ENCODE data around the gene IZUMO1.
"Not testable (repeated sequence)": the region's sequence is repeated elsewhere in the genome, so short reads cannot be mapped to it uniquely, and the experiment has no call there.

IZUMO1 gene

GRCh38 chr19:48746738-48747575 is at the start of gene IZUMO1:
IZUMO1 (minus strand) TSS chr19:48746909; CDS start chr19:48745859, 1,050 bp downstream.
- Histone ChIP-seq H3K4me1 (ENCODE audit: control insufficient read depth, insufficient read depth, low read length, unreplicated experiment) (no peaks in the 10 kb centered on the region), H3K36me3 (ENCODE audit: insufficient read depth, low read length) (no peaks in the 10 kb centered on the region), H3K27me3 (ENCODE audit: insufficient read depth, low read length) (0 out of 2 replicates have a peak, but pooled peaks cover 4% of the 10 kb centered on the region), H2AFZ (ENCODE audit: low read length, unreplicated experiment) (peak within 1 kb of the TSS; percentile 95), H3K4me3 (ENCODE audit: low read depth, low read length) (peak within 1 kb of the TSS; percentile 79), H3K79me2 (ENCODE audit: control insufficient read depth, insufficient read depth, low read length, unreplicated experiment) (no peaks in the 10 kb centered on the region), H3K27ac (ENCODE audit: low read depth, low read length) (peak within 1 kb of the TSS; percentile 65)

- H2AFZ ChIP-seq (ENCODE audit: low read length, unreplicated experiment), result no peak overlapping the region
- no peaks in the 10 kb centered on the region for H3K36me3 ChIP-seq (ENCODE audit: insufficient read depth, low read length)
- no peak overlapping the region for H3K4me3 ChIP-seq (ENCODE audit: low read depth, low read length)
- no peaks in the 10 kb centered on the region for H3K27me3 ChIP-seq (ENCODE audit: insufficient read depth, low read length)
- H3K4me1 ChIP-seq (ENCODE audit: control insufficient read depth, insufficient read depth, low read length, unreplicated experiment), result peaks cover 9% of the 10 kb centered on the region
- H3K79me2 ChIP-seq (ENCODE audit: control insufficient read depth, insufficient read depth, low read length, unreplicated experiment), result no peaks in the 10 kb centered on the region
- H3K27ac ChIP-seq (ENCODE audit: low read depth, low read length), result peak overlapping the region; percentile 36; the same call in 1 of the 2 replicates
These were observed 49.0 kb upstream of the IZUMO1 start for GRCh38 chr19:48795685-48796070.

- Histone ChIP-seq H2AFZ (ENCODE audit: low read length, unreplicated experiment) (peak overlapping the region; percentile 29), H3K36me3 (ENCODE audit: insufficient read depth, low read length) (no peaks in the 10 kb centered on the region), H3K27me3 (ENCODE audit: insufficient read depth, low read length) (no peaks in the 10 kb centered on the region), H3K4me3 (ENCODE audit: low read depth, low read length) (peak overlapping the region; percentile 62), H3K79me2 (ENCODE audit: control insufficient read depth, insufficient read depth, low read length, unreplicated experiment) (no peaks in the 10 kb centered on the region), H3K27ac (ENCODE audit: low read depth, low read length) (peak overlapping the region; percentile 36; the same call in 1 of the 2 replicates), H3K4me1 (ENCODE audit: control insufficient read depth, insufficient read depth, low read length, unreplicated experiment) (peaks cover 9% of the 10 kb centered on the region)
These were observed 48.5 kb upstream of the IZUMO1 start for GRCh38 chr19:48795055-48795684.

GRCh38 chr19:48794291-48794690 is 47.6 kb upstream of the IZUMO1 start:
- no peak overlapping the region for H2AFZ ChIP-seq (ENCODE audit: low read length, unreplicated experiment)
- no peaks in the 10 kb centered on the region for H3K36me3 ChIP-seq (ENCODE audit: insufficient read depth, low read length)
- no peak overlapping the region for H3K27ac ChIP-seq (ENCODE audit: low read depth, low read length)
- no peaks in the 10 kb centered on the region for H3K27me3 ChIP-seq (ENCODE audit: insufficient read depth, low read length)
- no peaks in the 10 kb centered on the region for H3K79me2 ChIP-seq (ENCODE audit: control insufficient read depth, insufficient read depth, low read length, unreplicated experiment)
- no peak overlapping the region for H3K4me3 ChIP-seq (ENCODE audit: low read depth, low read length)
- H3K4me1 ChIP-seq (ENCODE audit: control insufficient read depth, insufficient read depth, low read length, unreplicated experiment), result peaks cover 5% of the 10 kb centered on the region

GRCh38 chr19:48793271-48793670 is 46.6 kb upstream of the IZUMO1 start:
- no peak overlapping the region for H3K4me3 ChIP-seq (ENCODE audit: low read depth, low read length)
- H3K27me3 ChIP-seq (ENCODE audit: insufficient read depth, low read length), result no peaks in the 10 kb centered on the region
- H3K27ac ChIP-seq (ENCODE audit: low read depth, low read length), result no peak overlapping the region
- no peaks in the 10 kb centered on the region for H3K36me3 ChIP-seq (ENCODE audit: insufficient read depth, low read length)
- H2AFZ ChIP-seq (ENCODE audit: low read length, unreplicated experiment), result no peak overlapping the region
- H3K79me2 ChIP-seq (ENCODE audit: control insufficient read depth, insufficient read depth, low read length, unreplicated experiment), result no peaks in the 10 kb centered on the region
- H3K4me1 ChIP-seq (ENCODE audit: control insufficient read depth, insufficient read depth, low read length, unreplicated experiment), result no peaks in the 10 kb centered on the region

- H3K27ac ChIP-seq (ENCODE audit: low read depth, low read length); H3K79me2 ChIP-seq (ENCODE audit: control insufficient read depth, insufficient read depth, low read length, unreplicated experiment); H2AFZ ChIP-seq (ENCODE audit: low read length, unreplicated experiment); H3K4me3 ChIP-seq (ENCODE audit: low read depth, low read length); H3K4me1 ChIP-seq (ENCODE audit: control insufficient read depth, insufficient read depth, low read length, unreplicated experiment); H3K27me3 ChIP-seq (ENCODE audit: insufficient read depth, low read length); H3K36me3 ChIP-seq (ENCODE audit: insufficient read depth, low read length): not testable (repeated sequence)
These were observed 40.6 kb upstream of the IZUMO1 start for GRCh38 chr19:48787331-48787730.

- not testable (repeated sequence) for H3K4me1 ChIP-seq (ENCODE audit: control insufficient read depth, insufficient read depth, low read length, unreplicated experiment); H3K27ac ChIP-seq (ENCODE audit: low read depth, low read length); H2AFZ ChIP-seq (ENCODE audit: low read length, unreplicated experiment); H3K36me3 ChIP-seq (ENCODE audit: insufficient read depth, low read length); H3K27me3 ChIP-seq (ENCODE audit: insufficient read depth, low read length); H3K4me3 ChIP-seq (ENCODE audit: low read depth, low read length); H3K79me2 ChIP-seq (ENCODE audit: control insufficient read depth, insufficient read depth, low read length, unreplicated experiment)
These were observed 39.7 kb upstream of the IZUMO1 start for GRCh38 chr19:48786422-48786821.

- Histone ChIP-seq H3K4me1 (ENCODE audit: control insufficient read depth, insufficient read depth, low read length, unreplicated experiment) (peaks cover 4% of the 10 kb centered on the region), H3K4me3 (ENCODE audit: low read depth, low read length) (no peak overlapping the region), H3K27ac (ENCODE audit: low read depth, low read length) (no peak overlapping the region), H2AFZ (ENCODE audit: low read length, unreplicated experiment) (no peak overlapping the region), H3K36me3 (ENCODE audit: insufficient read depth, low read length) (no peaks in the 10 kb centered on the region), H3K79me2 (ENCODE audit: control insufficient read depth, insufficient read depth, low read length, unreplicated experiment) (no peaks in the 10 kb centered on the region), H3K27me3 (ENCODE audit: insufficient read depth, low read length) (no peaks in the 10 kb centered on the region)
These were observed 37.8 kb upstream of the IZUMO1 start for GRCh38 chr19:48784527-48784926.

- no peak overlapping the region for H3K4me3 ChIP-seq (ENCODE audit: low read depth, low read length)
- no peak overlapping the region; the same call in 1 of the 2 replicates for H3K27ac ChIP-seq (ENCODE audit: low read depth, low read length)
- H3K27me3 ChIP-seq (ENCODE audit: insufficient read depth, low read length), result no peaks in the 10 kb centered on the region
These were observed 34.1 kb upstream of the IZUMO1 start for GRCh38 chr19:48780631-48781391.

GRCh38 chr19:48779636-48780035 is 32.9 kb upstream of the IZUMO1 start:
- H3K79me2 ChIP-seq (ENCODE audit: control insufficient read depth, insufficient read depth, low read length, unreplicated experiment), result no peaks in the 10 kb centered on the region
- peaks cover 4% of the 10 kb centered on the region for H3K4me1 ChIP-seq (ENCODE audit: control insufficient read depth, insufficient read depth, low read length, unreplicated experiment)
- H3K27ac ChIP-seq (ENCODE audit: low read depth, low read length), result no peak overlapping the region
- H3K4me3 ChIP-seq (ENCODE audit: low read depth, low read length), result no peak overlapping the region
- H3K36me3 ChIP-seq (ENCODE audit: insufficient read depth, low read length), result no peaks in the 10 kb centered on the region
- H3K27me3 ChIP-seq (ENCODE audit: insufficient read depth, low read length), result no peaks in the 10 kb centered on the region
- H2AFZ ChIP-seq (ENCODE audit: low read length, unreplicated experiment), result no peak overlapping the region

More at GRCh38 chr19:48780631-48781391, 34.1 kb upstream of the IZUMO1 start:
- Histone ChIP-seq H2AFZ (ENCODE audit: low read length, unreplicated experiment) (peak overlapping the region; percentile 75), H3K4me1 (ENCODE audit: control insufficient read depth, insufficient read depth, low read length, unreplicated experiment) (peaks cover 4% of the 10 kb centered on the region), H3K79me2 (ENCODE audit: control insufficient read depth, insufficient read depth, low read length, unreplicated experiment) (no peaks in the 10 kb centered on the region), H3K36me3 (ENCODE audit: insufficient read depth, low read length) (no peaks in the 10 kb centered on the region)
